GM18502 (cell line): Measurements from ENCODE around the gene TBX4.
"Not testable (repeated sequence)": the region's sequence is repeated elsewhere in the genome, so short reads cannot be mapped to it uniquely, and the experiment has no call there.

Experiments used
- ATAC-seq: cut with Tn5 transposase; IDR thresholded peaks from one replicate; pipeline ENCODE4 v1.9.1; 2021; ENCODE audit warnings: mild to moderate bottlenecking; ENCODE audit not compliant: unreplicated experiment, poor library complexity

TBX4 gene

DNA sequence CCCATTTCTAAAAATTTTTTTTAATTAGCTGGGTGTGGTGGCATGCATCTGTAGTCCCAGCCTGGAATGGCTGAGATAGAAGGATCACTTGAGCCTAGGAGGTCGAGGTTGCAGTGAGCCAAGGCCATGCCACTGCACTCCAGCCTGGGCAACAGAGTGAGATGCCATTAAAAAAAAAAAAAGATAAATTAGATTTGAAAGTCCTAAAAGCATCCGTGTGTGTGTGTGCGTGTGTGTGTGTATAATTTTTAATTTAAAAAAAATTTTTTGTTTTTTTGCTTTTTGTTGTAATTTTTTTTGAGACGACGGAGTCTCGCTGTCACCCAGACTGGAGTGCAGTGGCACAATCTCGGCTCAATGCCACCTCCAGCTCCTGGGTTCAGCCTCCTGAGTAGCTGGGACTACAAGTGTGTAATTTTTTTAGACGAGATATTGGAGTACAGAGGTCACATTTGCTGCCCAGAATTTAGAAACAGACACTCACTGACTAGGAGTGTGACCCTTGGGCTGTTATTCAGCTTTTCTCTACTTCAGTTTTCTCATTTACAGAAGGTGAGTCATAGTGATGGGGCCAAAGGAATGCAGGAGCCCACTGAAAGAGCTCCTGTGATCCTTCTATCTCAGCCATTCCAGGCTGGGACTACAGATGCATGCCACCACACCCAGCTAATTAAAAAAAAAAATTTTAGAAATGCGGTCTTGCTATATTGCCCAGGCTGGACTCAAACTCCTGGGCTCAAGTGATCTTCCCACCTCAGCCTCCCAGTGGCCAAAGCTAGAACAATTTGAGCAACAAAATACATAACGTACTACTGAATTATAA, 25.5 kb upstream of the TBX4 start:
- ATAC-seq = no peak

DNA sequence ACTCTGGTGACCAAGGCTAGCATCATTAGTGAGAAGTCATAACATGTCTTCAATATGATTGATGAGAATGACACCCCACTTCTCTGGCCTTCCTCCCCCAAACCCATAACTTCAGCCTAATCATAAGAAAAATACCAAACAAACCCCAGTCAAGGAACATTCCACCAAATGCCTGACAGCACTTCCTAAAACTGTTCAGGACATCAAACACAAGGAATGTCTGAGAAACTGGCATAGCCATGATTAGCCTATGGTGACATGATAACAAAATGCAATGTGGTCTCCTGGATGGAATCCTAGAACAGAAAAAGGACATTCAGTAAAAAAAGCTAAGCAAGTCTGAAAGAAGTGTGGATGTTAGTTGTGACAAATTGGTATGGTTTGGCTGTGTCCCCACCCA, 24.7 kb upstream of the TBX4 start:
- no peak for ATAC-seq

DNA sequence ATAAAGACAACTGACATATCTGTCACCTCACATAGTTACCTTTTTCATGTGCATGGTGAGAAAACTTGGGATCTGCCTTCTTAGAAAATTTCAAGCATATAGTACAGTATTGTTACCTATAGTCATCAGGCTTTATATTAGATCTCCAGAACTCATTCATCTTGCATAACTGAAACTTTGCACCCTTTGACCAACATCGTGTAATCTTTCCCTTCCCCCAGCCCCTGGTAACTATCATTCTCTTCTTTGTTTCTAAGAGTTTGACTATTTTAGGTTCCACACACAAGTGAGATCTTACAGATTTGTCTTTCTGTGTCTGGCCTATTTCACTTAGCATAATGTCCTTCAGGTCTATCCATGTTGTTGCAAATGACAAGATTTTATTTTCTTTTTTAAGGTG, 22.9 kb upstream of the TBX4 start:
- no peak for ATAC-seq

DNA sequence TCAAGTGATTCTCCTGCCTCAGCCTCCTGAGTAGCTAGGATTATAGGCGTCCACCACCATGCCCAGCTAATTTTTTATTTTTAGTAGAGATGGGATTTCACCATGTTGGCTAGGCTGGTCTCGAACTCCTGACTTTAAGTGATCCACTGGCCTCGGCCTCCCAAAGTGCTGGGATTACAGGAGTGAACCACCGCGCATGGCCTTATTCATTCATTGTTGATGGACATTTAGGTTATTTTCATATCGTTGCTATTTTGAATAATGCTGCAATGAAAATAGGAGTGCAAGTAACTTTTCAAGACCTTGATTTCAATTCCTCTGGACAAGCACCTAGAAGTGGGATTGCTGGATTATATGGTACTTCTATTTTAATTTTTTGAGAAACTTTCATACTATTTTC, 22.4 kb upstream of the TBX4 start:
- ATAC-seq = not testable (repeated sequence)

DNA sequence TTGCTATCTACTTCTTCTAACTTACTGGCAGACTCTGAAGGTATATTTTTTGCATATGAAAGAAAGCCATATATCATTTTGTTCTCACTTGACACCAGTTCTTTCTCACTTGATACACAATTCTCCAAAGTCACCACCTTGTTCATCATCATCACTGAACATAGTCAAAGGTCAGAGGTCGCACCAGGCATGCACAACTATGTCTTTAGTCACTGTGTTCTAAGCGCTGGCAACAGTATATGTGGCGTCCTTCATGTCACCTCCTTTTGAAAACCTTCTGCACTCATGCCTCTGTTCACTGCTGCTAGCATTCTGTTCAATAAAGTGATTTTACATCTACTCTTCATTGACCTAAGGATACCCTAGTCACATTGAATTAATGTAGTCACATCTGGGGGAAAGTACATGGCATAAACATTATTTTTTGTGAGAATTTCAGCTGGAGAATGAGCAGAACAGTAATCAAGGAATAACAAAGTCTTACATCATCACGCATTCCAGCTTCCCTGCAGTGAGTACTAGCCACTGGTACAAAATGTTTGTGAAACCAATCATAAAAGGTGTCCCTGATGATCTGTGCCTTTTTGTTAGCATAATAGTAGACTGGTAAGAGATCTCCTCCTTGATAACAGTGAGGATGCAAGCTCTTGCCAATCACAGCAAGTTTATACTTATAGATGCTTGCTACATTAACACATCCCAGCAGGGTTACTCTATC, 20.5 kb upstream of the TBX4 start:
- ATAC-seq = no peak

DNA sequence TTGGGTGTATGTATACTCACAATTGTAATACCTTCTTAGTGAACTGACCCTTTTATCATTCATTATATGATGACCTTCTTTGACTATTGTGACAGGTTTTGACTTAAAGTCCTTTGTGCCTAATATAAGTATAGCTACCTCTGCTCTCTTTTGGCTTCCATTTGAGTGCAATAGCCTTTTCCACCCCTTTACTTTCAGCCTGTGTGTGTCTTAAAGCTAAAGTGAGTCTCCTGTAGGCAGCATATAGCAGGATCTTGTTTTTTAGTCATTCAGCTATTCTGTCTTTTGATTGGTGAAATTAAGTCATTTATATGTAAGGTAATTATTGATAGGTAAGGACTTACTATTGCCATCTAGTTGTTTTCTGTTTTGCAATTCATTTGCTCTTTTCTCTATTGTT, 15.9 kb upstream of the TBX4 start:
- no peak for ATAC-seq

DNA sequence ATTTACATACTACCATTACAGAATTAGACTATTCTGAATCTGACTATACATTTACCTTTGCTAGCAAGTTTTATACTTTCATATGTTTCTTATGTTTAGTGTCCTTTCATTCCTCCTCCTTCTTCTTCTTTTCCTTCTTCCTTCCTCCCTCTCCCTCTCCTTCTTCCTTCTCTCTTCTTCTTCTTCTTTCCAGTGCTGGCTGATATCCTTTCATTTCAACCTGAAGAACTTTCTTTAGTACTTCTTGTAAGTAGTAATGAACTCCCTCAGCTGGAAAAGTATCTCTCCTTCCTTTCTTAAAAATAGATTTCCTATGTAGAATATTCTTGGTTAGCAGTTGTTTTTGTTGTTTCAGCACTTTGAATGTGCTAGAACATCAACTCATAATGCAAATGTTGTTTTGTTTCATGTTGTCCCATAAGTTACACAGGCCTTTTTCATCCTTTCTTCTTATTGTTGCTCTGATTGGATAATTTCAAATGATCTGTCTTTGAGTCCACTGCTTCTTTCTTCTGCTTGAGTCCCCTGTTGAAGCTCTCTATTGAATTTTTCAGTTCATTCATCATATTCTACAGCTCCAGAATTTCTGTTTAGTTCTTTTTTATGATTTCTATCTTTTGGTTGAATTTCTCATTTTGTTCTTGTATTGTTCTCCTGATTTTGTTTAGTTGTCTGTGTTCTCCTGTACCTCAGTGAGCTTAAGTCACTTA, 15.1 kb upstream of the TBX4 start:
- no peak for ATAC-seq

DNA sequence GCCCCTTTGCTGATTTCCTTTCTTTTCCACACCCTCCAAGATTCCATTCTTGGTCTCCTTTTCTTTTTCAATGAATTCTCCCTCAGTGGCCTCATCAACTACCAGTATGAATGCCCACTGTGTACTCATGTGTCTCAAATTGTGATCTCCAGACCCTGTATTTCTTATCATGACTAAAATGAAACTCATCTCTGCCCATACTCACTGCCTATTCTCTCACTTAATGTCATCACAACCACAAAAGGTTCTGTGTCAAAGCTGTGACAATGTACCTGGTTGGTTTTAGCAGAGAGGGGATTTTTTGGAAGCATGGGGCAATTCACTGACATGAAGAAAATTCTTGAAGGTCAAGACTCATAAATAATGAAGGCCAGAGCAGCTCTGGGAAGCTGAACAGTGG, 11.5 kb upstream of the TBX4 start:
- ATAC-seq = no peak

DNA sequence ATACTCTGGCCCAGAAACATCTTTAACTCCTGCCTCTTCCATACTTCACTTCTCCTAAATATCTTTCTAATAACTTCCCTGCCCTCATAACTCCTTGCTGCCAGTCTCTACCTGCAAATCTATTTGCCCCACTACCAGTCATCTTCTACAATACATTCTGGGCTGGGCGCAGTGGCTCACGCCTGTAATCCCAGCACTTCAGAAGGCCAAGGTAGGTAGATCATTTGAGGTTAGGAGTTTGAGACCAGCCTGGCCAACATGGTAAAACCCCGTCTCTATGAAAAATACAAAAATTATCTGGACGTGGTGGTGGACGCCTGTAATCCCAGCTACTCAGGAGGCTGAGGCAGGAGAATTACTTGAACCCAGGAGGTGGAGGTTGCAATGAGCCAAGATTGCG, 10.7 kb upstream of the TBX4 start:
- not testable (repeated sequence) for ATAC-seq

DNA sequence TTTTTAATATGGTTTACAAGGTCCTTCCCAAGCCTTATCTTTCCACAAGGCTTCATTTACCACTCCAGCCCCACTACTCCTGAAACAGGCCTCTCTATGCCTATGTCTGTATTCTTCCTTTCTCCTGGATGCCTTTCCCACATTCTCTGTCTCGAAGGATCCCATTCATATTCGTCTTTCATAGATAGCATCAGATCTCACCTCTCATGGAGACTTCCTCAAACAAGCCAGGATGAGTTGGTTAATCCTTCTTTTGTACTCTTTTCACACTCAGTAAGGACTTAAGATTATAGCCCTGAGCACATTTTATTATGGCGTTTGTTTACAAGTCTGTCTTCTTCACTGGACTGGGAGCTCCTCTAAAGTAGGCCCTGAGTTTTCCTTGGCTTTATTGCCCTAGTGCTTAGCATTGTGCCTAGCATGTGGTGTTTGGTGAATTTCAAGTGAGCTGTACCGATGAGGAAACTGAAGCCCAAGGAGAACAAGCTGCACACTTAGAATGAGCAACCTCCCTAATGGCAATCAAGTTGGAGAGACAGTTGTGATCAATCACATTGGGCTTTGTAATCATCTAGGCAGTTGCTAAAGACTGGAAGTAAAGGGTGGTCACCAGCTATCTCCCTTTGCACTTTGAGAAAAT, 10.0 kb upstream of the TBX4 start:
- ATAC-seq = no peak

DNA sequence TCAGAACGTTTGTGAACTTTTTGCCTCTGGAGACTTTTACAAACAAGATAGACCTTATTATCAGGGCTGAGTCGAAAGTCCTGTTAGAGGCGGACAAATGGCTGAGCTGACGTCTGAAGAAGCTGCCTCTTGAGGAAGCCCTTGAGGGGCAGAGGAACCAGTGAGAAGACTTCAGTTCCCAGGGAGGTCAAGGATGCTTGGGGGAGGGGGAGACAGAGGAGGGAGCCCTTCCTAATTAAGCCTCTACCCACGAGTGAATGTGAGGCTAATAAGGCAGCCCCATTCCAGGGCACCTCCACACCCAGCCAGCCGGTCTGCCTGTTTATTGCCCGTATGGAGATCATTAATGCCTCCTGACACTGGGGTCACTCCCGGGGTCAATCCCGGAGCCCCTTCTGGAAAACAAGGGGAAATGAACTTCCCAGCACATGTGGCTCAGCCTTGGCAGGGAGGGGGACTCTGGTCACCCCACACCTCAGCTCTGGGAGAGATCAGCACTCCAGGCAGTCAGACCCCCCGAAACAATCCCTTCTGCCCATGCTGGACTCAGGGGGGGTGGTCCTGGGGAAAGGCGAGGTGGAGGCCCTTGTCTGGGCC, 9.2 kb upstream of the TBX4 start:
- ATAC-seq = no peak

DNA sequence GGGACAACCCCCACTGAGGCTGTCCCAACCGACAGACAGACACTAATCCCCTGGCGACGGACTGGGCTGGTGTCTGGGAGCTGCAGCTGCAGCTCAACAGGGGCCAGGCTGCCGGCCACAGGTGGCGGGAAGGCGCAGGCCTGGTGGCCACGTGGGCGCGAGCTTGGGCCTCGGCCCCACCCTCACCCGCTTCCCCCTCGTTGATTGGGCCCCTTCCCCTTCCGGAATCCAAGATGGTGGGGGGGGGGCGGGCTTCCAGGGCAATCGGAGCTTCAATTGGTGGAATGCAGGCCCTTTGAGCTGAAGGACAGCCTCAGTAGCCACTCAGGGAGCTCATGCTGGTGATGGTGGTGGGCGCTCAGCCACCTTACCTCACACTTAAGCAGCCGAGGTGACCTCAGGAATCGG, 8.7 kb upstream of the TBX4 start:
- ATAC-seq = no peak

DNA sequence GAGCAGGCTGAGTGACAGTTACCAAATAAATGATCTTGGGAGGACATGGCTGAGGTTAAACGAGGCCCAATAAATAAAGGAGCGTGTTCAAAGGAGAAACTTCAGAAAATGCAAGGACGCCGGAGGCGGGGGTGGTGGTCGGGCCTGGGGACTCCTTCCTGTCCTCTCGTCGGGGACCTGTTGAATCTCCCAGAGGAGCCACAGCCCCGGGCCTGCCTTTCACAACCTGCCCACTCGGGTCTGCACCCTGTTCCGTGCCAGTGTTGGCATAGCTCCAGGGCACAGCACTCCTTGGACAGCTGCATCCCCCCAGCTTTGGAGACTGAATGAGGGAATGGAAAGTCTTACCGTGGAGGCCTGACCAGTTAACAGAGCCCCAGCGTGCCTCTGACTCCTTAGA, 8.1 kb upstream of the TBX4 start:
- ATAC-seq = no peak

DNA sequence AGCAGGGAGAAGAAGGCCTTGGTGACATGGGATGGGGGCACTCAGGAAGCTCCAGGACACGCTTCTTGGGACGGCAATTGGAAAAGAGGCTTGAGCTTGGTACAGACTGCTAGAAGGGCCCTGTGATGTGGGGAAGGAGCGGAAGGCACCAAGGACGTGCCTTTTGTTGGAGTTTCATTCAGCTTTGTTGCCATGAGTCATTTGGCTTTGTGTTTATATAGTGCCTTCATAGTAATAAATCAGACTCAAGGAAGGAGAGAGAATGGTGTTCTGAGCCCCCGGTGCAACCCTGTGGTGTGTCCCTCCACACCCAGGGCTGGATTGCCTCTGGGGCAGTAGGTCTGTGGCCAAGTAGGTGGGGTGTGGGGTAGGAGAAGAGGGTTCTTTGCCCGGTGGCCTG, 7.4 kb upstream of the TBX4 start:
- ATAC-seq = no peak

DNA sequence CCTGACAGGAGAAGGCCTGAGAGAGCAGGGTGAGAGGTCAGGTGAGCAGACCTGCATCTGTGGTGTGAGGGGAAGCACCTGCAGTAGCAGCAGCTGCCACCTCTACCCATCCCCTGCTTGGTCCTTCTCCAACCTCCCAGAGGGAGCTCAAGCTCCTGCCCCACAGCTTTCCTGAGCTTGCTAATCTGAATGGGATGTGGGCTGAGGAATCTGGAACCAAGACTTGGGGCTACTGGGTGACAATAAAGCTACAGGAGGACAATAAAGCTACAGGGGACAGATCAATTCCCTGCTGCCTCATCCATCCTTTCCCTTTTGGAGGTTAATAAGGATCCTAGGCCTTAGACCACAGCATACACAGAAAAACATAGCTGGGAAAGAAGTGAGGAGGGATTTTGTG, 4.9 kb upstream of the TBX4 start:
- ATAC-seq = no peak

DNA sequence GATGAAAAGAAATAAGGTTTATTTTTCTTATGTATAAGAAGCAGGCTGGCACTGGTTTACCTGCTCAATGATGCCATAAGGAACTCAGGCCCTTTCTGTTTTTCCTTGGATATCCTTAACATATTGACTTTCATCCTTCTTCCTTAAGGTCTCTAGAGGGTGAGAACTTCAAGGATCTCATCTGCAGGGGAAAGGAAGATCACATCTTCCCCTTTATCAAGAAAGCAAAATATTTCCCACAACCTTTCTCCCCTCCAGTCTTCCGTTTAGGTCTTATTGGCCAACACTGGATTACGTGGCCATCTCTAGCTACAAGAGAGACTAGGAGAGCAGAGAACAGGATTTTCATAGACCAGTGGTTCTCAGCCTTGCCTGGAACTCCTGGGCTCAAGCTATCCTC, 4.2 kb upstream of the TBX4 start:
- no peak for ATAC-seq

DNA sequence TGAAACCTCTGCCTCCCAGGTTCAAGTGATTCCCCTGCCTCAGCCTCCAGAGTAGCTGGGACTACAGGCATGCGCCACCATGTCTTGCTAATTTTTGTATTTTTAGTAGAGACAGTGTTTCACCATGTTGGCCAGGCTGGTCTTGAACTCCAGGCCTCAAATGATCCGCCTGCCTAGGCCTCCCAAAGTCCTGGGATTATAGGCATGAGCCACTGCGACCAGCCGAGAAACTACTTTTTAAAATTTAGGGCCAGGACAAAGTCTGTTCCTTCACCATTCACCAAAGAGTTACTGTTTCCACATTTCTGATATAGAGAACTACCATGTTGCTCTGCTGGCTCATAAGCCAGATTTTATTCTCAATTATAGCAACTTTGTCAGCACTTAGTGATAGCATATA, 3.1 kb upstream of the TBX4 start:
- not testable (repeated sequence) for ATAC-seq

DNA sequence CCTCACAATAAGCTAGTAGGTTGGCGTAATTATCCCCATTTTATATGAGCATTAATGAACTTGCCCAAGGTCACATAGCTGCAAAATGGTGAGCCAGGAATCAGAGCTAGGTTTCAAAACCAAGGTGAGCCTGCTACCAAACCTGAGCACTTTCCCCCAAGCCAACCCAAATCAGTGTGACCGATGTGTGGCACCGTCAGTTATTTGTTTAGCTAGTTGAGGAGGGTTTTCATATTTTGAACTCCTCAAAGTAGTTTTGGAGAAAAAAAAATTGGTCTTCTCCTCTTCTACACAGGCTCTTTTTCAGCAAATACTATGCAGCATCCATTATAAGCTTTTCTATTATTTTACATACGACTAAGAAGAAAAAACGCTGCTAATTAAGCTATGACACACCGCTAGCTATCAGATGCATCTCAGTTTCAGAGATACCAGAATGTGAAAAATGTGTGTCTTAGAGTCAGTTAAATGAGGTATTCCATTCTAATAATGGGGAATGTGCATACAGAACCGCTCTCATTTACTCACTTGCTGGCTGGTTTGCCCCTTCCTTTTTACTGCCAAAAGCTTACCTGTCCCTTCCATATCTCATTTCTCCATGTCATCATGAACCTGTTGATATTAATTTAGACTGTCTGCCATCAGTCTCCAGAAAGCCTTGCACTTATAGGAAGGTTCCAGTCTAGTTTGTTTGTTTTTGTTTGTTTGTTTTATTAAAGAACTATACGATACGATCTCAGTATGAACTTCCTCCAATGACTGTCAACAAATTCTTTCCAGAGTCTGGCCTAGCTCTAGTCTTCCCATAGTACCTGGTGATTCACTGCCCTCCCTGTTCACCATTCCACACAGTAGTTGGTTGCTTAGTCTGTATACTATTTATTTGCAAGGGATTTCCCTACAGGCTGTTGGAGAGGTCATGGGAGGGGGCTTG, 2.2 kb upstream of the TBX4 start:
- no peak for ATAC-seq
